A549 (cell line): ENCODE measurements around the gene PSMD14. TPM values are rescaled to one million over a fixed set of nuclear protein-coding genes. Genes with fewer than 3 reads are reported as not detected.

ENCODE experiments used
- ATAC-seq, 2 experiments: fragments of 200-7000 bp in 1 of 2; fragments of >200 bp in 1 of 2; cut with Nextera tagmentation in 1 of 2; cut with Tn5 transposase in 1 of 2; 3 replicates each; pipeline versions ENCODE4 v1.8.0 to v1.9.1; 2018 to 2020; ENCODE audit warnings: mild to moderate bottlenecking in 1 of 2, moderate library complexity in 1 of 2
- CTCF ChIA-PET: fragments of 300-600 bp; sonication (Branson Sonifier 250); formaldehyde crosslinking; extraction: SDS; loops from one replicate; lab custom pipeline; 2021; ENCODE audit warnings: antibody characterized with exemption, inconsistent platforms; lab: Yijun Ruan, JAX
- POLR2A ChIA-PET: fragments of 350-600 bp; formaldehyde crosslinking; extraction: SDS; loops from one replicate; lab custom pipeline; 2021; ENCODE audit warnings: antibody characterized with exemption, inconsistent platforms; lab: Yijun Ruan, JAX
- DNase-seq, 2 experiments: peaks; one replicate each; pipeline versions ENCODE4 v3.0.0 to v3.0.0-alpha.2; 2011 to 2016; ENCODE audit warnings: low read depth in 1 of 2, low spot score in 1 of 2
- FAIRE-seq: peaks from 2 replicates; lab custom pipeline; 2011; peaks lifted over from hg19 to GRCh38; lab: Jason Lieb, UNC
- H3K27ac ChIP-seq, 2 experiments: fragments of >200 bp; sonication (Bioruptor Twin); formaldehyde crosslinking; 3 replicates each; pipeline ENCODE4 v1.5.1; 2016 to 2017
- H3K4me1 ChIP-seq: fragments of >200 bp; sonication (Bioruptor Twin); formaldehyde crosslinking; 3 replicates; pipeline ENCODE4 v1.6.1; 2016
- H3K4me2 ChIP-seq: fragments of >200 bp; sonication (Bioruptor Twin); formaldehyde crosslinking; 3 replicates; pipeline ENCODE4 v1.6.1; 2016
- H3K4me3 ChIP-seq: fragments of >200 bp; sonication (Bioruptor Twin); formaldehyde crosslinking; 3 replicates; pipeline ENCODE4 v1.5.1; 2016
- H3K9me3 ChIP-seq: fragments of >200 bp; sonication (Bioruptor Twin); formaldehyde crosslinking; 3 replicates; pipeline ENCODE4 v1.6.1; 2016
- CEBPB ChIP-seq, 2 experiments: fragments of >200 bp in 1 of 2; sonication (Bioruptor Twin) in 1 of 2; formaldehyde crosslinking in 1 of 2; IDR thresholded peaks; 2 replicates each; pipeline ENCODE4 v1.6.1; 2012 to 2016
- CHD4 ChIP-seq: fragments of 200-600 bp; sonication (generic); IDR thresholded peaks from 2 replicates; pipeline ENCODE4 v1.6.1; 2016; ENCODE audit warnings: antibody characterized with exemption, mild to moderate bottlenecking, borderline replicate concordance
- EHMT2 ChIP-seq: fragments of 200-600 bp; sonication (generic); IDR thresholded peaks from 2 replicates; pipeline ENCODE4 v1.6.1; 2016; ENCODE audit warnings: antibody characterized with exemption, low read depth, mild to moderate bottlenecking, moderate library complexity
- FOSL2 ChIP-seq, 2 experiments: fragments of 450-650 bp in 1 of 2; fragments of >200 bp in 1 of 2; sonication (Bioruptor Twin) in 1 of 2; formaldehyde crosslinking; IDR thresholded peaks; 2 replicates each; pipeline versions ENCODE4 v1.5.0 to v1.6.1; 2016 to 2020; ENCODE audit warnings: mild to moderate bottlenecking in 1 of 2, moderate library complexity in 1 of 2
- FOXS1 ChIP-seq: fragments of 250-450 bp; sonication (Bioruptor Pico); IDR thresholded peaks from 2 replicates; pipeline ENCODE4 v1.5.0; 2020; ENCODE audit warnings: mild to moderate bottlenecking, moderate library complexity
- GATA3 ChIP-seq: IDR thresholded peaks from 2 replicates; pipeline ENCODE4 v1.6.1; 2012; ENCODE audit warnings: borderline replicate concordance
- HDAC2 ChIP-seq: fragments of 200-600 bp; sonication (generic); IDR thresholded peaks from 2 replicates; pipeline ENCODE4 v1.6.1; 2016
- HES2 ChIP-seq: fragments of >200 bp; sonication (Bioruptor Twin); formaldehyde crosslinking; IDR thresholded peaks from 2 replicates; pipeline ENCODE4 v1.6.1; 2016
- HMGXB4 ChIP-seq: fragments of 250-450 bp; sonication (Bioruptor Pico); IDR thresholded peaks from 2 replicates; pipeline ENCODE4 v1.5.0; 2021; ENCODE audit warnings: mild to moderate bottlenecking, moderate library complexity, borderline replicate concordance
- HOXA7 ChIP-seq: fragments of 250-450 bp; sonication (Bioruptor Pico); IDR thresholded peaks from 2 replicates; pipeline ENCODE4 v1.5.0; 2020; ENCODE audit warnings: mild to moderate bottlenecking, moderate library complexity
- HOXB13 ChIP-seq: fragments of 250-450 bp; sonication (Bioruptor Pico); IDR thresholded peaks from 2 replicates; pipeline ENCODE4 v1.5.0; 2020; ENCODE audit warnings: low read depth, mild to moderate bottlenecking, moderate library complexity
- HOXB5 ChIP-seq: fragments of 250-450 bp; sonication (Bioruptor Pico); IDR thresholded peaks from 2 replicates; pipeline ENCODE4 v1.5.0; 2020; ENCODE audit warnings: mild to moderate bottlenecking, moderate library complexity
- KDM5A ChIP-seq: fragments of 200-600 bp; sonication (generic); IDR thresholded peaks from 2 replicates; pipeline ENCODE4 v1.6.1; 2016; ENCODE audit warnings: antibody characterized with exemption, mild to moderate bottlenecking
- MAFK ChIP-seq: fragments of 450-650 bp; IDR thresholded peaks from 2 replicates; pipeline ENCODE4 v1.6.1; 2014; ENCODE audit not compliant: partially characterized antibody
- NFE2L2 ChIP-seq: fragments of 150-350 bp; conservative IDR thresholded peaks from 2 replicates; pipeline ENCODE4 v1.6.1; 2014; ENCODE audit warnings: low read length
- NPAS2 ChIP-seq: fragments of 250-450 bp; sonication (Bioruptor Pico); IDR thresholded peaks from 2 replicates; pipeline ENCODE4 v1.8.0; 2022; ENCODE audit warnings: mild to moderate bottlenecking, moderate library complexity, borderline replicate concordance
- NR3C1 ChIP-seq: fragments of >200 bp; sonication (Bioruptor Twin); formaldehyde crosslinking; IDR thresholded peaks from 3 replicates; pipeline ENCODE4 v1.6.1; 2017
- PHF8 ChIP-seq: fragments of 200-600 bp; sonication (generic); IDR thresholded peaks from 2 replicates; pipeline ENCODE4 v1.6.1; 2016; ENCODE audit warnings: low read depth, mild to moderate bottlenecking, antibody characterized with exemption, moderate library complexity, borderline replicate concordance
- RCOR1 ChIP-seq: fragments of 150-350 bp; IDR thresholded peaks from 2 replicates; pipeline ENCODE4 v1.6.1; 2014; ENCODE audit warnings: antibody characterized with exemption, low read length, low read depth
- RNF2 ChIP-seq: fragments of 200-600 bp; sonication (generic); IDR thresholded peaks from 2 replicates; pipeline ENCODE4 v1.6.1; 2016; ENCODE audit warnings: low read depth, mild to moderate bottlenecking, antibody characterized with exemption, moderate library complexity, borderline replicate concordance
- SMC3 ChIP-seq: fragments of >200 bp; sonication (Bioruptor Twin); formaldehyde crosslinking; IDR thresholded peaks from 3 replicates; pipeline ENCODE4 v1.6.1; 2018; ENCODE audit warnings: inconsistent platforms
- SREBF2 ChIP-seq: fragments of 450-650 bp; IDR thresholded peaks from 2 replicates; pipeline ENCODE4 v1.6.1; 2014; ENCODE audit warnings: mild to moderate bottlenecking, moderate library complexity
- TP53 ChIP-seq: fragments of 250-450 bp; sonication (Bioruptor Pico); IDR thresholded peaks from 2 replicates; pipeline ENCODE4 v1.5.0; 2021; ENCODE audit warnings: mild to moderate bottlenecking, moderate library complexity
- ZFP36 ChIP-seq: fragments of 450-650 bp; IDR thresholded peaks from 2 replicates; pipeline ENCODE4 v1.6.1; 2014; ENCODE audit warnings: borderline replicate concordance; ENCODE audit not compliant: partially characterized antibody
- ZSCAN20 ChIP-seq: fragments of 250-450 bp; sonication (Bioruptor Pico); IDR thresholded peaks from 2 replicates; pipeline ENCODE4 v1.8.0; 2022; ENCODE audit warnings: mild to moderate bottlenecking, moderate library complexity
- WGBS: methylation state at CpG from one replicate; pipeline ENCODE4 v1.1.6; 2017; ENCODE audit errors: missing lambda C conversion rate; 5-methylcytosine and 5-hydroxymethylcytosine counted together
- polyA plus RNA-seq, 4 experiments: library from polyadenylated mRNA; depleted of rRNA in 3 of 4; stranded (reverse); fragments of >200 nt; fragmentation: RNase III in 1 of 4; extraction: RNeasy Plus Mini Kit Qiagen cat#74134 plus additional on column Dnase treatment in 1 of 4; gene quantifications; 2 replicates in 3 of 4; 3 replicates in 1 of 4; pipeline ENCODE4 v1.2.3, GENCODE V29; 2011 to 2017
- TF ChIP-seq, protein P1 (sequence below): fragments of 250-450 bp; sonication (Bioruptor Pico); IDR thresholded peaks from 2 replicates; pipeline ENCODE4 v1.5.0; 2020; ENCODE audit warnings: low read depth, mild to moderate bottlenecking, moderate library complexity
- TF ChIP-seq, protein P2 (sequence below): fragments of 450-650 bp; IDR thresholded peaks from 2 replicates; pipeline ENCODE4 v1.6.1; 2014; ENCODE audit warnings: antibody characterized with exemption
- TF ChIP-seq, protein P3 (sequence below): IDR thresholded peaks from 2 replicates; pipeline ENCODE4 v1.6.1; 2012
- TF ChIP-seq, protein P4 (sequence below): IDR thresholded peaks from 2 replicates; pipeline ENCODE4 v1.6.1; 2012

PSMD14 gene
- polyA plus RNA-seq, 2 of the 4 experiments (the other 2 are of a cell fraction): 166 to 218 TPM

- ChIA-PET CTCF (no interaction called here), POLR2A (no interaction called here)
- no peaks in the 10 kb centered on the region for H3K9me3 ChIP-seq
- no peak overlapping the region for H3K4me3 ChIP-seq
- ATAC-seq: no peak
- H3K4me2 ChIP-seq: no peak overlapping the region
- no peak for DNase-seq
- WGBS: 80% methylated on average over 9 of the region's 11 CpGs
- TF ChIP-seq SMC3 (no peak), NR3C1 (no peak), NPAS2 (CRISPR knock-in tag) (no peak), NFE2L2 (no peak), HOXB13 (no peak), ZFP36 (no peak), HMGXB4 (CRISPR knock-in tag) (no peak), KDM5A (no peak), CHD4 (no peak), CEBPB (IDR thresholded peaks at IDR 0.05) (no peak), RCOR1 (no peak), HDAC2 (no peak), ZSCAN20 (CRISPR knock-in tag) (no peak), HOXB5 (CRISPR knock-in tag) (no peak), TP53 (CRISPR knock-in tag) (no peak)
- TF ChIP-seq, protein P1, sequence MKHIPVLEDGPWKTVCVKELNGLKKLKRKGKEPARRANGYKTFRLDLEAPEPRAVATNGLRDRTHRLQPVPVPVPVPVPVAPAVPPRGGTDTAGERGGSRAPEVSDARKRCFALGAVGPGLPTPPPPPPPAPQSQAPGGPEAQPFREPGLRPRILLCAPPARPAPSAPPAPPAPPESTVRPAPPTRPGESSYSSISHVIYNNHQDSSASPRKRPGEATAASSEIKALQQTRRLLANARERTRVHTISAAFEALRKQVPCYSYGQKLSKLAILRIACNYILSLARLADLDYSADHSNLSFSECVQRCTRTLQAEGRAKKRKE (CRISPR knock-in tag): no peak
- H3K27ac ChIP-seq: no peak overlapping the region
- no peaks in the 10 kb centered on the region for H3K4me1 ChIP-seq
- no peak for FAIRE-seq
Measured at GRCh38 chr2:161422816-161423403, 114.7 kb downstream of the PSMD14 start.

DNA sequence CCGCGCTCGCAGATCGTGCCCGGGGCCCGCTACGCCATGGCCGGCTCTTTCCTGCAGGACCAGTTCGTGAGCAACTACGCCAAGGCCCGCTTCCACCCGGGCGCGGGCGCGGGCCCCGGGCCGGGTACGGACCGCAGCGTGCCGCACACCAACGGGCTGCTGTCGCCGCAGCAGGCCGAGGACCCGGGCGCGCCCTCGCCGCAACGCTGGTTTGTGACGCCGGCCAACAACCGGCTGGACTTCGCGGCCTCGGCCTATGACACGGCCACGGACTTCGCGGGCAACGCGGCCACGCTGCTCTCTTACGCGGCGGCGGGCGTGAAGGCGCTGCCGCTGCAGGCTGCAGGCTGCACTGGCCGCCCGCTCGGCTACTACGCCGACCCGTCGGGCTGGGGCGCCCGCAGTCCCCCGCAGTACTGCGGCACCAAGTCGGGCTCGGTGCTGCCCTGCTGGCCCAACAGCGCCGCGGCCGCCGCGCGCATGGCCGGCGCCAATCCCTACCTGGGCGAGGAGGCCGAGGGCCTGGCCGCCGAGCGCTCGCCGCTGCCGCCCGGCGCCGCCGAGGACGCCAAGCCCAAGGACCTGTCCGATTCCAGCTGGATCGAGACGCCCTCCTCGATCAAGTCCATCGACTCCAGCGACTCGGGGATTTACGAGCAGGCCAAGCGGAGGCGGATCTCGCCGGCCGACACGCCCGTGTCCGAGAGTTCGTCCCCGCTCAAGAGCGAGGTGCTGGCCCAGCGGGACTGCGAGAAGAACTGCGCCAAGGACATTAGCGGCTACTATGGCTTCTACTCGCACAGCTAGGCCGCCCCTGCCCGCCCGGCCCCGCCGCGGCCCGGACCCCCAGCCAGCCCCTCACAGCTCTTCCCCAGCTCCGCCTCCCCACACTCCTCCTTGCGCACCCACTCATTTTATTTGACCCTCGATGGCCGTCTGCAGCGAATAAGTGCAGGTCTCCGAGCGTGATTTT is 115.5 kb downstream of the PSMD14 start:
- H3K4me2 ChIP-seq: no peak overlapping the region
- no peak for DNase-seq
- no peak overlapping the region for H3K27ac ChIP-seq
- no peak for FAIRE-seq
- no peaks in the 10 kb centered on the region for H3K4me1 ChIP-seq
- no peaks in the 10 kb centered on the region for H3K9me3 ChIP-seq
- ChIA-PET POLR2A (no interaction called here), CTCF (interaction anchor here (1.2 kb wide), 1 partner anchor 9 kb away, joined by 3 read pairs; no protein-coding TSS in a partner anchor)
- no peak for TF ChIP-seq GATA3
- no peak for TF ChIP-seq RNF2
- no peak for TF ChIP-seq HES2
- no peak for TF ChIP-seq HOXB5 (CRISPR knock-in tag)
- WGBS: 89% methylated on average over 69 of the region's 125 CpGs
- ATAC-seq: no peak
- H3K4me3 ChIP-seq: no peak overlapping the region

DNA sequence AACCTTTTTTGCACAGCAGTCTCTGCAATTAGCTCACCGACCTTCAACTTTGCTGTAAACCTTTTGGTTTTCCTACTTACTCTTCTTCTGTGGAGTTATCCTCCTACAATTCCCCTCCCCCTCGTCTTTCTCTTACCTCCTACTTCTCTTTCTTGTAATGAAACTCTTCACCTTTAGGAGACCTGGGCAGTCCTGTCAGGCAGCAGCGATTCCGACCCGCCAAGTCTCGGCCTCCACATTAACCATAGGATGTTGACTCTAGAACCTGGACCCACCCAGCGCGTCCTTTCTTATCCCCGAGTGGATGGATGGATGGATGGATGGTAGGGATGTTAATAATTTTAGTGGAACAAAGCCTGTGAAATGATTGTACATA is 116.2 kb downstream of the PSMD14 start:
- CTCF ChIA-PET: interaction anchor here (1.2 kb wide), 1 partner anchor 10 kb away, joined by 3 read pairs; no protein-coding TSS in a partner anchor
- POLR2A ChIA-PET: no interaction called here
- Histone ChIP-seq H3K4me3 (no peak overlapping the region), H3K27ac (no peak overlapping the region), H3K4me1 (no peaks in the 10 kb centered on the region), H3K9me3 (no peaks in the 10 kb centered on the region), H3K4me2 (no peak overlapping the region)
- DNase-seq: no peak
- 89% methylated on average over 9 of the region's 9 CpGs for WGBS
- no peak for ATAC-seq
- FAIRE-seq: no peak
- TF ChIP-seq, protein P2, sequence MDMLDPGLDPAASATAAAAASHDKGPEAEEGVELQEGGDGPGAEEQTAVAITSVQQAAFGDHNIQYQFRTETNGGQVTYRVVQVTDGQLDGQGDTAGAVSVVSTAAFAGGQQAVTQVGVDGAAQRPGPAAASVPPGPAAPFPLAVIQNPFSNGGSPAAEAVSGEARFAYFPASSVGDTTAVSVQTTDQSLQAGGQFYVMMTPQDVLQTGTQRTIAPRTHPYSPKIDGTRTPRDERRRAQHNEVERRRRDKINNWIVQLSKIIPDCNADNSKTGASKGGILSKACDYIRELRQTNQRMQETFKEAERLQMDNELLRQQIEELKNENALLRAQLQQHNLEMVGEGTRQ: no peak
- TF ChIP-seq HOXA7 (CRISPR knock-in tag): no peak
- TF ChIP-seq, protein P3, sequence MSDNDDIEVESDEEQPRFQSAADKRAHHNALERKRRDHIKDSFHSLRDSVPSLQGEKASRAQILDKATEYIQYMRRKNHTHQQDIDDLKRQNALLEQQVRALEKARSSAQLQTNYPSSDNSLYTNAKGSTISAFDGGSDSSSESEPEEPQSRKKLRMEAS: no peak
- TF ChIP-seq, protein P4, sequence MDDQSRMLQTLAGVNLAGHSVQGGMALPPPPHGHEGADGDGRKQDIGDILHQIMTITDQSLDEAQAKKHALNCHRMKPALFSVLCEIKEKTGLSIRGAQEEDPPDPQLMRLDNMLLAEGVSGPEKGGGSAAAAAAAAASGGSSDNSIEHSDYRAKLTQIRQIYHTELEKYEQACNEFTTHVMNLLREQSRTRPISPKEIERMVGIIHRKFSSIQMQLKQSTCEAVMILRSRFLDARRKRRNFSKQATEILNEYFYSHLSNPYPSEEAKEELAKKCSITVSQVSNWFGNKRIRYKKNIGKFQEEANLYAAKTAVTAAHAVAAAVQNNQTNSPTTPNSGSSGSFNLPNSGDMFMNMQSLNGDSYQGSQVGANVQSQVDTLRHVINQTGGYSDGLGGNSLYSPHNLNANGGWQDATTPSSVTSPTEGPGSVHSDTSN: no peak
- no peak for TF ChIP-seq MAFK
- TF ChIP-seq SREBF2: no peak
- TF ChIP-seq EHMT2: no peak
- no peak for TF ChIP-seq PHF8
- TF ChIP-seq FOSL2 (IDR thresholded peaks at IDR 0.05): no peak
- TF ChIP-seq FOSL2 (CRISPR knock-in tag; IDR thresholded peaks at IDR 0.05): no peak
- TF ChIP-seq TP53 (CRISPR knock-in tag): no peak
- no peak for TF ChIP-seq FOXS1 (CRISPR knock-in tag)
